Measurements from ENCODE around the gene RNPC3. TPM values are rescaled to one million over a fixed set of nuclear protein-coding genes. Genes with fewer than 3 reads are reported as not detected.

RNPC3 gene
- total RNA-seq, 6 experiments from 2014 or later: 7.1 to 9.6 (median 7.7) TPM

- H3K4me3 Mint-ChIP-seq: peak overlapping the region; percentile 89
- H3K4me1 Mint-ChIP-seq (ENCODE audit: low read depth): peaks cover 47% of the 10 kb centered on the region
- no peaks in the 10 kb centered on the region; the same call in 1 of the 2 replicates for H3K27me3 Mint-ChIP-seq (ENCODE audit: insufficient read depth)
- no peaks in the 10 kb centered on the region for H3K9me3 Mint-ChIP-seq
- H3K27ac Mint-ChIP-seq: peak overlapping the region; percentile 77
- DNase-seq: peak; percentile 41
- TF ChIP-seq CTCF (IDR thresholded peaks at IDR 0.05): no peak
- peaks cover 19% of the 10 kb centered on the region for H3K36me3 Mint-ChIP-seq (ENCODE audit: low read depth)
Observed at GRCh38 chr1:103525114-103525606, 339 bp upstream of the RNPC3 start.

GRCh38 chr1:103527331-103527730 lies 1.8 kb downstream of the RNPC3 start:
- DNase-seq: no peak
- peak overlapping the region; percentile 29; the same call in 1 of the 2 replicates for H3K27ac Mint-ChIP-seq
- no peak for TF ChIP-seq CTCF (IDR thresholded peaks at IDR 0.05)
- H3K36me3 Mint-ChIP-seq (ENCODE audit: low read depth): peaks cover 41% of the 10 kb centered on the region
- peak overlapping the region; percentile 98 for H3K4me3 Mint-ChIP-seq
- H3K27me3 Mint-ChIP-seq (ENCODE audit: insufficient read depth): no peaks in the 10 kb centered on the region; the same call in 1 of the 2 replicates
- H3K9me3 Mint-ChIP-seq: no peaks in the 10 kb centered on the region
- peaks cover 52% of the 10 kb centered on the region for H3K4me1 Mint-ChIP-seq (ENCODE audit: low read depth)

GRCh38 chr1:103529746-103530145 lies 4.2 kb downstream of the RNPC3 start:
- TF ChIP-seq CTCF (IDR thresholded peaks at IDR 0.05): no peak
- Mint-ChIP-seq H3K4me3 (no peak overlapping the region), H3K4me1 (ENCODE audit: low read depth) (peaks cover 63% of the 10 kb centered on the region), H3K27ac (no peak overlapping the region), H3K9me3 (no peaks in the 10 kb centered on the region), H3K36me3 (ENCODE audit: low read depth) (peaks cover 43% of the 10 kb centered on the region), H3K27me3 (ENCODE audit: insufficient read depth) (no peaks in the 10 kb centered on the region; the same call in 1 of the 2 replicates)
- DNase-seq: peak; percentile 33

GRCh38 chr1:103538226-103538625 lies 12.7 kb downstream of the RNPC3 start:
- H3K4me1 Mint-ChIP-seq (ENCODE audit: low read depth): peaks cover 8% of the 10 kb centered on the region; the same call in 1 of the 2 replicates
- no peak overlapping the region for H3K27ac Mint-ChIP-seq
- H3K9me3 Mint-ChIP-seq: no peaks in the 10 kb centered on the region
- no peak for DNase-seq
- no peak for TF ChIP-seq CTCF (IDR thresholded peaks at IDR 0.05)
- H3K36me3 Mint-ChIP-seq (ENCODE audit: low read depth): peaks cover 19% of the 10 kb centered on the region
- H3K4me3 Mint-ChIP-seq: no peak overlapping the region
- H3K27me3 Mint-ChIP-seq (ENCODE audit: insufficient read depth): no peaks in the 10 kb centered on the region

- no peak for TF ChIP-seq CTCF (IDR thresholded peaks at IDR 0.05)
- Mint-ChIP-seq H3K4me1 (ENCODE audit: low read depth) (no peaks in the 10 kb centered on the region), H3K27me3 (ENCODE audit: insufficient read depth) (no peaks in the 10 kb centered on the region), H3K27ac (no peak overlapping the region), H3K4me3 (no peak overlapping the region), H3K9me3 (no peaks in the 10 kb centered on the region), H3K36me3 (ENCODE audit: low read depth) (peaks cover 19% of the 10 kb centered on the region)
- no peak for DNase-seq
Observed at GRCh38 chr1:103541431-103541830, 15.9 kb downstream of the RNPC3 start.

All from HFFc6 (cell line).